ENCODE data around the gene INTS1. TPM values are rescaled to one million over a fixed set of nuclear protein-coding genes. Genes with fewer than 3 reads are reported as not detected.

INTS1 gene
- total RNA-seq, 1 donor from 2014 or later, result 81.9 TPM

DNA sequence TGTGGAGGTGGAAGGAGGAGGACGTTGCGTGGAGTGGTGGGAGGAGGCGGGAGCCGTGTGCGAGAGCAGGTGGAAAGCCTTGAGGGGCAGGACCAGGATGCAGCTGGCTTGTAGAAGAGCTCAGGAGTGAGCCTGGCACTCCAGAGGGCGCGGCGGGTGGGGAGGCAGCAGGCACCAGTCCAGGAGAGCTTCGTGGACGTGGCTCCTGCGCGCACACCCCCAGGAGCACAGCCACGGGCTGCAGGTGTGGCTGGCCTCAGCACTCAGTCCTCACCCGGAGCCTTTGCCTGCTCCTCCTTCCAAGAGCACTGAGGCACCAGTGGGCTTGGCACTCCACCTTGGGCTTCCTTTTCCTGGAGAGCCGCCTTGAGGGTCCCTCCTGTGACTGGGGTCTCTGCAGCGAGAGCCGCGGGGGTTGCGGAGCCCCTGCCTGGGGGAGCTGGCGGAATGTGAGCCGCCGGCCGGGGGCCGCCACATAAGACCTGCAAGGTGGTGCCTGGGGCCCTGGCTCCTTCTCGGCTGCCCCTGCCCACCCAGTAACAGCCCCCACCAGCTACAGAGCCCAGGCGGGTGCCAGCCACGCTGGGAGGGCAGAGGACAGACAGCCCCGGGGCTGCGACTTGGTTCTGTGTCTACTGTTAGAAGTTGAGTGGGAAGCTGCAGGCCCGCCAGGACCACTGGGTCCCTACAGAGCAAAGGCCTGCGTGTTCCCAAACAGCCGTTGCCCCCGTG is 37.4 kb upstream of the INTS1 start:
- Histone ChIP-seq H3K36me3 (ENCODE audit: insufficient read depth, low read length) (peaks cover 2% of the 10 kb centered on the region), H3K9ac (ENCODE audit: low read length) (no peak overlapping the region), H4K20me1 (ENCODE audit: insufficient read depth, low read length) (peaks cover 6% of the 10 kb centered on the region), H3K4me3 (ENCODE audit: insufficient read depth, low read depth, low read length) (no peak overlapping the region), H2AFZ (ENCODE audit: low read depth, low read length) (no peak overlapping the region), H3K79me2 (ENCODE audit: insufficient read depth, low read length) (peaks cover 42% of the 10 kb centered on the region), H3K27ac (ENCODE audit: low read depth, low read length) (no peak overlapping the region), H3K9me3 (ENCODE audit: insufficient read depth, low read depth, low read length) (no peaks in the 10 kb centered on the region), H3K27me3 (ENCODE audit: insufficient read depth, low read length) (no peaks in the 10 kb centered on the region), H3K4me2 (ENCODE audit: low read length) (no peak overlapping the region), H3K4me1 (ENCODE audit: insufficient read depth, low read length) (peaks cover 27% of the 10 kb centered on the region)
- Mint-ChIP-seq H3K4me1 (ENCODE audit: low read depth, unreplicated experiment) (peaks cover 6% of the 10 kb centered on the region), H3K27ac (ENCODE audit: unreplicated experiment) (no peak overlapping the region), H3K36me3 (ENCODE audit: low read depth, unreplicated experiment) (peaks cover 4% of the 10 kb centered on the region), H3K9me3 (ENCODE audit: unreplicated experiment) (no peaks in the 10 kb centered on the region), H3K27me3 (ENCODE audit: low read depth, unreplicated experiment) (no peaks in the 10 kb centered on the region), H3K4me3 (ENCODE audit: unreplicated experiment) (no peak overlapping the region)
- FAIRE-seq (no peak), DNase-seq (ENCODE audit: low read depth) (no peak)
- TF ChIP-seq EZH2 (IDR thresholded peaks at IDR 0.05; ENCODE audit: insufficient read depth, low read length), result no peak
- TF ChIP-seq, protein P1, sequence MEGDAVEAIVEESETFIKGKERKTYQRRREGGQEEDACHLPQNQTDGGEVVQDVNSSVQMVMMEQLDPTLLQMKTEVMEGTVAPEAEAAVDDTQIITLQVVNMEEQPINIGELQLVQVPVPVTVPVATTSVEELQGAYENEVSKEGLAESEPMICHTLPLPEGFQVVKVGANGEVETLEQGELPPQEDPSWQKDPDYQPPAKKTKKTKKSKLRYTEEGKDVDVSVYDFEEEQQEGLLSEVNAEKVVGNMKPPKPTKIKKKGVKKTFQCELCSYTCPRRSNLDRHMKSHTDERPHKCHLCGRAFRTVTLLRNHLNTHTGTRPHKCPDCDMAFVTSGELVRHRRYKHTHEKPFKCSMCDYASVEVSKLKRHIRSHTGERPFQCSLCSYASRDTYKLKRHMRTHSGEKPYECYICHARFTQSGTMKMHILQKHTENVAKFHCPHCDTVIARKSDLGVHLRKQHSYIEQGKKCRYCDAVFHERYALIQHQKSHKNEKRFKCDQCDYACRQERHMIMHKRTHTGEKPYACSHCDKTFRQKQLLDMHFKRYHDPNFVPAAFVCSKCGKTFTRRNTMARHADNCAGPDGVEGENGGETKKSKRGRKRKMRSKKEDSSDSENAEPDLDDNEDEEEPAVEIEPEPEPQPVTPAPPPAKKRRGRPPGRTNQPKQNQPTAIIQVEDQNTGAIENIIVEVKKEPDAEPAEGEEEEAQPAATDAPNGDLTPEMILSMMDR (IDR thresholded peaks at IDR 0.05; ENCODE audit: insufficient read depth, low read depth, low read length), result no peak

DNA sequence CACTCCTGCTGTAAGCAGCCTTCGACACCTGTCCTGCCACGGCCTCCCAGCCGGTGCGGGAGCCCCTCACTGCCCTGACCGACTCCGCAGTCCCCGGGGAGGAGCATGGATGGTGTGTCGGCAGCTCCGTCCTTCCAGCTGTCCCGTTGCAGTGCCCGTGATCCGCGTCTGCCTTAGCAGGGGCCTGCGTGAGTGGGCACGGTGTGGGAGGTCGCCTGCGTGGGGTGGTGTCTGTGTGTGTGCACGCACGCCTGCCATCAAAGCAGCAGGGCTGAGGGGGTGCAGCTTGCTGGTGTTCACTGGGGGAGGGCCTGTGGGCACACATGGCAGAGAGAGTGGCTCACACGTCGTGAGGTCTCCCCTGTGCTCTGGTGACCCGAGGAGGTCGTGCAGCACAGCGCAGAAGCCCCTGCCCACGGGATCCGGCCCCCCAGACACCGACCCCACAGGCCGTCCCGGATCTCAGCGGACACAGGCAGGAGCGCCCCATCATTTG is 36.6 kb upstream of the INTS1 start:
- TF ChIP-seq, protein P1 (IDR thresholded peaks at IDR 0.05; ENCODE audit: insufficient read depth, low read depth, low read length), result no peak
- TF ChIP-seq EZH2 (IDR thresholded peaks at IDR 0.05; ENCODE audit: insufficient read depth, low read length), result no peak
- peaks cover 6% of the 10 kb centered on the region for H4K20me1 ChIP-seq (ENCODE audit: insufficient read depth, low read length)
- Mint-ChIP-seq H3K4me3 (ENCODE audit: unreplicated experiment) (no peak overlapping the region), H3K27ac (ENCODE audit: unreplicated experiment) (no peak overlapping the region), H3K9me3 (ENCODE audit: unreplicated experiment) (no peaks in the 10 kb centered on the region), H3K27me3 (ENCODE audit: low read depth, unreplicated experiment) (no peaks in the 10 kb centered on the region), H3K4me1 (ENCODE audit: low read depth, unreplicated experiment) (peaks cover 11% of the 10 kb centered on the region), H3K36me3 (ENCODE audit: low read depth, unreplicated experiment) (peaks cover 6% of the 10 kb centered on the region)
- no peak overlapping the region for H2AFZ ChIP-seq (ENCODE audit: low read depth, low read length)
- no peak overlapping the region for H3K9ac ChIP-seq (ENCODE audit: low read length)
- no peaks in the 10 kb centered on the region for H3K9me3 ChIP-seq (ENCODE audit: insufficient read depth, low read depth, low read length)
- DNase-seq (ENCODE audit: low read depth), result no peak
- H3K36me3 ChIP-seq (ENCODE audit: insufficient read depth, low read length), result peaks cover 2% of the 10 kb centered on the region
- H3K4me3 ChIP-seq (ENCODE audit: insufficient read depth, low read depth, low read length), result no peak overlapping the region
- no peak for FAIRE-seq
- H3K79me2 ChIP-seq (ENCODE audit: insufficient read depth, low read length), result peaks cover 49% of the 10 kb centered on the region
- no peak overlapping the region for H3K27ac ChIP-seq (ENCODE audit: low read depth, low read length)
- H3K4me1 ChIP-seq (ENCODE audit: insufficient read depth, low read length), result peaks cover 34% of the 10 kb centered on the region
- H3K27me3 ChIP-seq (ENCODE audit: insufficient read depth, low read length), result no peaks in the 10 kb centered on the region
- no peak overlapping the region for H3K4me2 ChIP-seq (ENCODE audit: low read length)
